SK-N-SH treated with all-trans-retinoic acid at 6 μM for 48 hours (cell line): ENCODE measurements around the gene HELZ.

ENCODE experiments used
- ATAC-seq: fragments of 200-7000 bp; cut with Tn5 transposase; 3 replicates; pipeline ENCODE4 v1.9.1; 2020; ENCODE audit warnings: mild to moderate bottlenecking, moderate library complexity
- ARNTL ChIP-seq: fragments of 450-650 bp; formaldehyde crosslinking; IDR thresholded peaks from 2 replicates; pipeline ENCODE4 v1.5.0; 2020; ENCODE audit warnings: low read depth, mild to moderate bottlenecking, moderate library complexity, borderline replicate concordance
- BACH2 ChIP-seq: fragments of 250-450 bp; sonication (Bioruptor Pico); IDR thresholded peaks from 2 replicates; pipeline ENCODE4 v1.9.0; 2021; ENCODE audit warnings: mild to moderate bottlenecking, borderline replicate concordance
- CREB5 ChIP-seq: fragments of 250-450 bp; sonication (Bioruptor Pico); IDR thresholded peaks from 2 replicates; pipeline ENCODE4 v1.5.1; 2020; ENCODE audit warnings: low read depth, mild to moderate bottlenecking, moderate library complexity
- CSDC2 ChIP-seq: fragments of 250-450 bp; sonication (Bioruptor Pico); IDR thresholded peaks from 2 replicates; pipeline ENCODE4 v1.5.0; 2020; ENCODE audit warnings: mild to moderate bottlenecking, moderate library complexity
- CSRNP3 ChIP-seq: fragments of 250-450 bp; sonication (Bioruptor Pico); IDR thresholded peaks from 2 replicates; pipeline ENCODE4 v1.5.1; 2021; ENCODE audit warnings: mild to moderate bottlenecking, moderate library complexity
- ESRRG ChIP-seq: fragments of 250-450 bp; sonication (Bioruptor Pico); IDR thresholded peaks from 2 replicates; pipeline ENCODE4 v1.6.1; 2021; ENCODE audit warnings: mild to moderate bottlenecking
- GLIS3 ChIP-seq: fragments of 250-450 bp; sonication (Bioruptor Pico); IDR thresholded peaks from 2 replicates; pipeline ENCODE4 v1.5.0; 2020; ENCODE audit warnings: mild to moderate bottlenecking, moderate library complexity
- ISL1 ChIP-seq: fragments of 250-450 bp; sonication (Bioruptor Pico); IDR thresholded peaks from 2 replicates; pipeline ENCODE4 v2.1.2; 2022; ENCODE audit warnings: mild to moderate bottlenecking, moderate library complexity
- OSR1 ChIP-seq: fragments of 250-450 bp; sonication (Bioruptor Pico); IDR thresholded peaks from 2 replicates; pipeline ENCODE4 v1.8.0; 2022; ENCODE audit warnings: moderate library complexity, mild to moderate bottlenecking, inconsistent platforms
- PATZ1 ChIP-seq: fragments of 250-450 bp; sonication (Bioruptor Pico); IDR thresholded peaks from 2 replicates; pipeline ENCODE4 v1.8.0; 2020; ENCODE audit warnings: mild to moderate bottlenecking, moderate library complexity, borderline replicate concordance
- POU6F1 ChIP-seq: fragments of 250-450 bp; sonication (Bioruptor Pico); IDR thresholded peaks from 2 replicates; pipeline ENCODE4 v1.8.0; 2021; ENCODE audit warnings: low read depth, mild to moderate bottlenecking, moderate library complexity, borderline replicate concordance
- RARB ChIP-seq: fragments of 250-450 bp; sonication (Bioruptor Pico); IDR thresholded peaks from 2 replicates; pipeline ENCODE4 v1.8.0; 2021; ENCODE audit warnings: mild to moderate bottlenecking, moderate library complexity
- SNAI2 ChIP-seq: fragments of 250-450 bp; sonication (Bioruptor Pico); IDR thresholded peaks from 2 replicates; pipeline ENCODE4 v1.5.0; 2020; ENCODE audit warnings: mild to moderate bottlenecking, moderate library complexity
- TCF4 ChIP-seq: fragments of 250-450 bp; sonication (Bioruptor Pico); IDR thresholded peaks from 2 replicates; pipeline ENCODE4 v1.8.0; 2021; ENCODE audit warnings: mild to moderate bottlenecking, moderate library complexity, borderline replicate concordance
- TOX ChIP-seq: fragments of 250-450 bp; sonication (Bioruptor Pico); IDR thresholded peaks from 2 replicates; pipeline ENCODE4 v1.8.0; 2021; ENCODE audit warnings: mild to moderate bottlenecking, moderate library complexity, borderline replicate concordance
- TSHZ2 ChIP-seq: fragments of 250-450 bp; sonication (Bioruptor Pico); IDR thresholded peaks from 2 replicates; pipeline ENCODE4 v1.5.0; 2020; ENCODE audit warnings: mild to moderate bottlenecking, moderate library complexity
- ZC3H10 ChIP-seq: fragments of 250-450 bp; sonication (Bioruptor Pico); IDR thresholded peaks from 2 replicates; pipeline ENCODE4 v1.5.1; 2021; ENCODE audit warnings: mild to moderate bottlenecking, moderate library complexity
- ZFP3 ChIP-seq: fragments of 250-450 bp; sonication (Bioruptor Pico); IDR thresholded peaks from 2 replicates; pipeline ENCODE4 v1.5.0; 2020; ENCODE audit warnings: mild to moderate bottlenecking, moderate library complexity
- ZFP30 ChIP-seq: fragments of 450-650 bp; formaldehyde crosslinking; IDR thresholded peaks from 2 replicates; pipeline ENCODE4 v1.5.0; 2022; ENCODE audit warnings: mild to moderate bottlenecking, moderate library complexity
- ZNF565 ChIP-seq: fragments of 450-650 bp; formaldehyde crosslinking; conservative IDR thresholded peaks from 2 replicates; pipeline ENCODE4 v1.5.0; 2020; ENCODE audit warnings: low read depth, mild to moderate bottlenecking, moderate library complexity
- ZNF70 ChIP-seq: fragments of 450-650 bp; formaldehyde crosslinking; IDR thresholded peaks from 2 replicates; pipeline ENCODE4 v1.5.0; 2020; ENCODE audit warnings: mild to moderate bottlenecking, moderate library complexity
- ZNF8 ChIP-seq: fragments of 450-650 bp; formaldehyde crosslinking; IDR thresholded peaks from 2 replicates; pipeline ENCODE4 v1.5.0; 2020; ENCODE audit warnings: mild to moderate bottlenecking, moderate library complexity

Gene HELZ

GRCh38 chr17:67183531-67183930 lies 61.5 kb downstream of the HELZ start:
- ATAC-seq = peak; percentile 65

GRCh38 chr17:67181825-67182224 lies 63.2 kb downstream of the HELZ start:
- no peak for TF ChIP-seq ZFP30 (CRISPR knock-in tag)
- TF ChIP-seq ZNF565 (CRISPR knock-in tag) = no peak
- TF ChIP-seq ZFP3 (CRISPR knock-in tag) = no peak
- TF ChIP-seq TCF4 (CRISPR knock-in tag) = no peak
- no peak for TF ChIP-seq ZNF70
- no peak for TF ChIP-seq ZNF8 (CRISPR knock-in tag)
- TF ChIP-seq ESRRG = no peak
- no peak for TF ChIP-seq CSDC2 (CRISPR knock-in tag)
- no peak for TF ChIP-seq TSHZ2
- no peak for TF ChIP-seq ZC3H10
- no peak for TF ChIP-seq GLIS3 (CRISPR knock-in tag)
- no peak for TF ChIP-seq ARNTL (CRISPR knock-in tag)
- TF ChIP-seq PATZ1 = no peak
- TF ChIP-seq, all 23 proteins: peak for 0
- no peak for ATAC-seq

More at GRCh38 chr17:67183531-67183930, 61.5 kb downstream of the HELZ start:
- TF ChIP-seq POU6F1 (no peak), SNAI2 (CRISPR knock-in tag) (no peak), CREB5 (no peak), CSDC2 (CRISPR knock-in tag) (no peak), CSRNP3 (CRISPR knock-in tag) (no peak), TOX (CRISPR knock-in tag) (no peak), ARNTL (CRISPR knock-in tag) (no peak), ISL1 (CRISPR knock-in tag) (no peak), ESRRG (no peak), PATZ1 (no peak), GLIS3 (CRISPR knock-in tag) (no peak), ZNF565 (CRISPR knock-in tag) (no peak), BACH2 (CRISPR knock-in tag) (no peak), RARB (CRISPR knock-in tag) (no peak), OSR1 (no peak), ZFP30 (CRISPR knock-in tag) (no peak)
